HepG2 (cell line): ENCODE results near the gene RABGGTA. TPM values are rescaled to one million over a fixed set of nuclear protein-coding genes. Genes with fewer than 3 reads are reported as not detected.
A peak's percentile ranks its signal among the peaks of the same experiment; 100 is the strongest.

ENCODE experiments used
- AGO2 ChIP-seq: fragments of 200-400 bp; formaldehyde crosslinking; optimal IDR thresholded peaks from 2 replicates; pipeline ENCODE3; 2017; ENCODE audit warnings: mild to moderate bottlenecking, low read depth, low read length, moderate library complexity
- ARID2 ChIP-seq: sonication (generic); formaldehyde crosslinking; IDR thresholded peaks from 2 replicates; pipeline ENCODE4 v1.8.1; 2022; ENCODE audit warnings: mild to moderate bottlenecking, missing genetic modification reagents, borderline replicate concordance
- BCL3 ChIP-seq: sonication (generic); formaldehyde crosslinking; IDR thresholded peaks from 2 replicates; pipeline ENCODE4 v1.5.1; 2020; ENCODE audit warnings: mild to moderate bottlenecking, missing genetic modification reagents, moderate library complexity
- BORCS8-MEF2B ChIP-seq: sonication (generic); formaldehyde crosslinking; IDR thresholded peaks from 2 replicates; pipeline ENCODE4 v1.8.0; 2022; ENCODE audit warnings: mild to moderate bottlenecking, missing genetic modification reagents
- GZF1 ChIP-seq: sonication (generic); formaldehyde crosslinking; IDR thresholded peaks from 2 replicates; pipeline ENCODE4 v1.5.1; 2020; ENCODE audit warnings: mild to moderate bottlenecking, missing genetic modification reagents
- HNF4A ChIP-seq: sonication (generic); formaldehyde crosslinking; IDR thresholded peaks from 2 replicates; pipeline ENCODE4 v1.4.0; 2020; ENCODE audit warnings: missing genetic modification reagents
- MED13 ChIP-seq: sonication (generic); formaldehyde crosslinking; IDR thresholded peaks from 2 replicates; pipeline ENCODE4 v1.5.0; 2020; ENCODE audit warnings: missing genetic modification reagents
- PAWR ChIP-seq: sonication (generic); formaldehyde crosslinking; IDR thresholded peaks from 2 replicates; pipeline ENCODE4 v1.4.0; 2020; ENCODE audit warnings: missing genetic modification reagents, mild to moderate bottlenecking, borderline replicate concordance
- PHF8 ChIP-seq: sonication (generic); formaldehyde crosslinking; IDR thresholded peaks from 2 replicates; pipeline ENCODE4 v1.5.0; 2020; ENCODE audit warnings: missing genetic modification reagents
- STAT6 ChIP-seq: sonication (generic); formaldehyde crosslinking; IDR thresholded peaks from 2 replicates; pipeline ENCODE4 v1.4.0; 2020; ENCODE audit warnings: missing genetic modification reagents, mild to moderate bottlenecking, borderline replicate concordance
- SYNCRIP ChIP-seq: fragments of 200-400 bp; formaldehyde crosslinking; IDR thresholded peaks from 2 replicates; pipeline ENCODE4 v1.6.1; 2018; ENCODE audit warnings: mild to moderate bottlenecking, low read depth, low read length; ENCODE audit not compliant: insufficient read depth
- THAP8 ChIP-seq: sonication (generic); formaldehyde crosslinking; IDR thresholded peaks from 2 replicates; pipeline ENCODE4 v1.5.1; 2020; ENCODE audit warnings: missing genetic modification reagents, mild to moderate bottlenecking, borderline replicate concordance
- ZFY ChIP-seq: sonication (generic); formaldehyde crosslinking; IDR thresholded peaks from 2 replicates; pipeline ENCODE4 v1.4.0; 2020; ENCODE audit warnings: missing genetic modification reagents
- ZNF331 ChIP-seq: sonication (generic); formaldehyde crosslinking; IDR thresholded peaks from 2 replicates; pipeline ENCODE4 v1.4.0; 2020; ENCODE audit warnings: missing genetic modification reagents
- ZNF691 ChIP-seq: sonication (generic); formaldehyde crosslinking; IDR thresholded peaks from 2 replicates; pipeline ENCODE4 v1.4.0; 2020; ENCODE audit warnings: missing genetic modification reagents, low read depth, mild to moderate bottlenecking, borderline replicate concordance
- ZNF770 ChIP-seq: sonication (generic); formaldehyde crosslinking; IDR thresholded peaks from 2 replicates; pipeline ENCODE4 v1.5.0; 2020; ENCODE audit warnings: mild to moderate bottlenecking, missing genetic modification reagents
- ZNF792 ChIP-seq: IDR thresholded peaks from 2 replicates; pipeline ENCODE4 v1.6.1; 2016
- ZSCAN20 ChIP-seq: sonication (generic); formaldehyde crosslinking; IDR thresholded peaks from 2 replicates; pipeline ENCODE4 v1.4.0; 2020; ENCODE audit warnings: missing genetic modification reagents, mild to moderate bottlenecking, borderline replicate concordance
- polyA plus RNA-seq, 8 experiments: library from polyadenylated mRNA; depleted of rRNA in 3 of 8; stranded (reverse) in 7 of 8; unstranded in 1 of 8; fragments of >200 nt; fragmentation: Illumina TruSeq in 4 of 8; extraction: Trizol in 4 of 8; gene quantifications; 2 replicates each; pipeline versions ENCODE4 v1.2.1 to v1.2.3, GENCODE V29; 2011 to 2016; ENCODE audit warnings: low read depth in 4 of 8, missing spikeins in 1 of 8, mixed read lengths in 1 of 8; ENCODE audit not compliant: insufficient read depth in 1 of 8
- total RNA-seq, 5 experiments: library from RNA; depleted of rRNA; stranded (reverse); fragments of >200 nt; fragmentation: Illumina TruSeq; extraction: Trizol; gene quantifications; 2 replicates each; pipeline ENCODE4 v1.2.3, GENCODE V29; 2016; ENCODE audit warnings: low read depth in 1 of 5

The RABGGTA gene
- total and polyA plus RNA-seq, 2 of the 13 experiments (the other 11 are each of a cell fraction or from before 2014, with no cell fraction given), result 57.9 to 90.8 TPM

- TF ChIP-seq BCL3 (CRISPR knock-in tag) (no peak), ZNF792 (no peak), ARID2 (CRISPR knock-in tag) (no peak), STAT6 (CRISPR knock-in tag) (no peak), HNF4A (CRISPR knock-in tag) (peak; percentile 73), SYNCRIP (no peak), ZNF770 (no peak), ZNF331 (CRISPR knock-in tag) (no peak), MED13 (no peak), PHF8 (CRISPR knock-in tag) (no peak), ZNF691 (0 out of 2 replicates have a peak, but pooled peaks have one; percentile 32), ZFY (CRISPR knock-in tag) (peak; percentile 32; the same call in 1 of the 2 replicates), GZF1 (no peak), THAP8 (no peak), BORCS8-MEF2B (no peak), ZSCAN20 (CRISPR knock-in tag) (no peak), PAWR (CRISPR knock-in tag) (no peak), AGO2 (no peak)
These were observed 11.2 kb downstream of the RABGGTA start (continued) for GRCh38 chr14:24260026-24260779.
